PC-3 (cell line): ENCODE results near the gene TMEM87B. TPM values are rescaled to one million over a fixed set of nuclear protein-coding genes. Genes with fewer than 3 reads are reported as not detected.

Source experiments
- ATAC-seq: fragments of 200-7000 bp; cut with Tn5 transposase; 2 replicates; pipeline ENCODE4 v1.9.1; 2020; ENCODE audit warnings: mild to moderate bottlenecking, moderate library complexity
- BruUV-seq: library from RNA; stranded (reverse); fragments of 400-500 nt; replicated peaks from 2 replicates; lab custom pipeline; 2021; lab: Mats Ljungman, UMichigan
- CTCF ChIA-PET: fragments of 300-600 bp; sonication (Branson Sonifier 250); formaldehyde crosslinking; loops from one replicate; lab custom pipeline; 2022; ENCODE audit warnings: antibody characterized with exemption; lab: Charles Lee
- POLR2A ChIA-PET: fragments of 300-600 bp; sonication (Branson Sonifier 250); formaldehyde crosslinking; loops from one replicate; lab custom pipeline; 2022; ENCODE audit warnings: antibody characterized with exemption; ENCODE audit not compliant: unreplicated experiment; lab: Charles Lee
- DNase-seq: peaks from one replicate; pipeline ENCODE4 v3.0.0-alpha.2; 2015
- H2AFZ ChIP-seq: fragments of 300-600 bp; sonication (generic); 2 replicates; pipeline ENCODE4 v1.6.0; 2016; ENCODE audit warnings: antibody characterized with exemption, low read length
- H3F3A ChIP-seq: fragments of 300-600 bp; sonication (generic); one replicate; pipeline ENCODE4 v1.6.0; 2017; ENCODE audit warnings: antibody characterized with exemption, low read length, control low read depth, mild to moderate bottlenecking; ENCODE audit not compliant: unreplicated experiment
- H3K27ac ChIP-seq: fragments of 300-600 bp; sonication (generic); 2 replicates; pipeline ENCODE4 v1.5.1; 2016; ENCODE audit warnings: mild to moderate bottlenecking, low read length
- H3K27me3 ChIP-seq: fragments of 300-600 bp; sonication (generic); 2 replicates; pipeline ENCODE4 v1.6.1; 2016; ENCODE audit warnings: low read length, mixed read lengths
- H3K36me3 ChIP-seq: fragments of 300-600 bp; sonication (generic); 2 replicates; pipeline ENCODE4 v1.6.1; 2016; ENCODE audit warnings: low read depth, mixed run types, low read length, mixed read lengths
- H3K4me1 ChIP-seq: fragments of 300-600 bp; sonication (generic); 2 replicates; pipeline ENCODE4 v1.5.1; 2016; ENCODE audit warnings: low read length; ENCODE audit not compliant: insufficient read depth
- H3K4me2 ChIP-seq: fragments of 300-600 bp; sonication (generic); 2 replicates; pipeline ENCODE4 v1.6.0; 2016; ENCODE audit warnings: low read length
- H3K4me3 ChIP-seq: fragments of 300-600 bp; sonication (generic); 2 replicates; pipeline ENCODE4 v1.5.1; 2016; ENCODE audit warnings: mild to moderate bottlenecking, low read length, mixed read lengths
- H3K79me2 ChIP-seq: fragments of 300-600 bp; sonication (generic); 2 replicates; pipeline ENCODE4 v1.6.1; 2017; ENCODE audit warnings: low read length, mixed read lengths
- H3K9ac ChIP-seq: fragments of 300-600 bp; sonication (generic); 2 replicates; pipeline ENCODE4 v1.6.0; 2016; ENCODE audit warnings: mild to moderate bottlenecking, low read length
- H3K9me2 ChIP-seq: fragments of 300-600 bp; sonication (generic); replicated peaks from 2 replicates; pipeline ENCODE4 v1.6.1; 2016; ENCODE audit warnings: mixed run types, low read length, mixed read lengths
- H3K9me3 ChIP-seq: fragments of 300-600 bp; sonication (generic); 2 replicates; pipeline ENCODE4 v1.6.1; 2016; ENCODE audit warnings: low read length, mixed read lengths
- H4K20me1 ChIP-seq: fragments of 300-600 bp; sonication (generic); 2 replicates; pipeline ENCODE4 v1.6.1; 2016; ENCODE audit warnings: low read length, mixed read lengths
- EZH2 ChIP-seq: fragments of 300-600 bp; sonication (generic); IDR thresholded peaks from one replicate; pipeline ENCODE4 v1.6.1; 2017; ENCODE audit warnings: antibody characterized with exemption, mild to moderate bottlenecking, low read length; ENCODE audit not compliant: unreplicated experiment
- EZH2phosphoT487 ChIP-seq: fragments of 300-600 bp; sonication (generic); IDR thresholded peaks from 2 replicates; pipeline ENCODE4 v1.6.1; 2018; ENCODE audit warnings: mild to moderate bottlenecking, antibody characterized with exemption, low read length, borderline replicate concordance
- intact Hi-C: fragments of 100-400 bp; cut with micrococcal nuclease; formaldehyde crosslinking; loops from 2 replicates; pipeline ENCODE4 v1.9.0; 2023
- total RNA-seq: library from RNA; depleted of rRNA; stranded (reverse); fragments of >200 nt; gene quantifications from 2 replicates; pipeline ENCODE4 v1.2.3, GENCODE V29; 2014
- TF ChIP-seq, protein P1 (sequence below): fragments of 300-600 bp; sonication (generic); conservative IDR thresholded peaks from 2 replicates; pipeline ENCODE4 v1.5.1; 2017; ENCODE audit warnings: antibody characterized with exemption, low read depth, mild to moderate bottlenecking, low read length

The TMEM87B gene
- total RNA-seq, 1 experiment from 2014 or later, result 11.2 TPM

GRCh38 chr2:112077814-112078213 is 22.7 kb downstream of the TMEM87B start:
- peaks cover 16% of the 10 kb centered on the region for H3K79me2 ChIP-seq
- BruUV-seq, result no TSS peak
- no peak for ATAC-seq
- H3K9me2 ChIP-seq, result no peaks in the 10 kb centered on the region
- DNase-seq, result peak; percentile 8
- ChIA-PET POLR2A (no interaction called here), CTCF (no interaction called here)
- no peaks in the 10 kb centered on the region for H3K9me3 ChIP-seq
- no peak overlapping the region for H2AFZ ChIP-seq
- no peaks in the 10 kb centered on the region for H4K20me1 ChIP-seq
- intact Hi-C loops, result no loop called here
- TF ChIP-seq EZH2phosphoT487 (no peak), EZH2 (no peak)
- TF ChIP-seq, protein P1, sequence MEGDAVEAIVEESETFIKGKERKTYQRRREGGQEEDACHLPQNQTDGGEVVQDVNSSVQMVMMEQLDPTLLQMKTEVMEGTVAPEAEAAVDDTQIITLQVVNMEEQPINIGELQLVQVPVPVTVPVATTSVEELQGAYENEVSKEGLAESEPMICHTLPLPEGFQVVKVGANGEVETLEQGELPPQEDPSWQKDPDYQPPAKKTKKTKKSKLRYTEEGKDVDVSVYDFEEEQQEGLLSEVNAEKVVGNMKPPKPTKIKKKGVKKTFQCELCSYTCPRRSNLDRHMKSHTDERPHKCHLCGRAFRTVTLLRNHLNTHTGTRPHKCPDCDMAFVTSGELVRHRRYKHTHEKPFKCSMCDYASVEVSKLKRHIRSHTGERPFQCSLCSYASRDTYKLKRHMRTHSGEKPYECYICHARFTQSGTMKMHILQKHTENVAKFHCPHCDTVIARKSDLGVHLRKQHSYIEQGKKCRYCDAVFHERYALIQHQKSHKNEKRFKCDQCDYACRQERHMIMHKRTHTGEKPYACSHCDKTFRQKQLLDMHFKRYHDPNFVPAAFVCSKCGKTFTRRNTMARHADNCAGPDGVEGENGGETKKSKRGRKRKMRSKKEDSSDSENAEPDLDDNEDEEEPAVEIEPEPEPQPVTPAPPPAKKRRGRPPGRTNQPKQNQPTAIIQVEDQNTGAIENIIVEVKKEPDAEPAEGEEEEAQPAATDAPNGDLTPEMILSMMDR, result no peak
- peaks cover 27% of the 10 kb centered on the region for H3K36me3 ChIP-seq
- H3K27ac ChIP-seq, result no peak overlapping the region
- H3K4me2 ChIP-seq, result no peak overlapping the region
- H3K9ac ChIP-seq, result no peak overlapping the region
- H3K4me3 ChIP-seq, result no peak overlapping the region
- no peaks in the 10 kb centered on the region for H3K27me3 ChIP-seq
- peaks cover 31% of the 10 kb centered on the region for H3K4me1 ChIP-seq
- no peaks in the 10 kb centered on the region for H3F3A ChIP-seq

- H3K4me1 ChIP-seq, result peaks cover 5% of the 10 kb centered on the region; the same call in 1 of the 2 replicates
- DNase-seq (no peak), ATAC-seq (no peak)
- H4K20me1 ChIP-seq, result no peaks in the 10 kb centered on the region
- no TSS peak for BruUV-seq
- no peak overlapping the region for H3K27ac ChIP-seq
- ChIA-PET CTCF (no interaction called here), POLR2A (no interaction called here)
- no peak overlapping the region for H3K9ac ChIP-seq
- H3K36me3 ChIP-seq, result peaks cover 26% of the 10 kb centered on the region; the same call in 1 of the 2 replicates
- H3K4me3 ChIP-seq, result no peak overlapping the region
- no peaks in the 10 kb centered on the region for H3K9me2 ChIP-seq
- intact Hi-C loops, result no loop called here
- H3F3A ChIP-seq, result no peaks in the 10 kb centered on the region
- no peak overlapping the region for H2AFZ ChIP-seq
- no peak overlapping the region for H3K4me2 ChIP-seq
- no peaks in the 10 kb centered on the region for H3K79me2 ChIP-seq
- H3K9me3 ChIP-seq, result no peaks in the 10 kb centered on the region
- H3K27me3 ChIP-seq, result no peaks in the 10 kb centered on the region
- no peak for TF ChIP-seq EZH2
- TF ChIP-seq, protein P1, result no peak
- TF ChIP-seq EZH2phosphoT487, result no peak
These were observed 26.2 kb downstream of the TMEM87B start for GRCh38 chr2:112081262-112081661.

DNA sequence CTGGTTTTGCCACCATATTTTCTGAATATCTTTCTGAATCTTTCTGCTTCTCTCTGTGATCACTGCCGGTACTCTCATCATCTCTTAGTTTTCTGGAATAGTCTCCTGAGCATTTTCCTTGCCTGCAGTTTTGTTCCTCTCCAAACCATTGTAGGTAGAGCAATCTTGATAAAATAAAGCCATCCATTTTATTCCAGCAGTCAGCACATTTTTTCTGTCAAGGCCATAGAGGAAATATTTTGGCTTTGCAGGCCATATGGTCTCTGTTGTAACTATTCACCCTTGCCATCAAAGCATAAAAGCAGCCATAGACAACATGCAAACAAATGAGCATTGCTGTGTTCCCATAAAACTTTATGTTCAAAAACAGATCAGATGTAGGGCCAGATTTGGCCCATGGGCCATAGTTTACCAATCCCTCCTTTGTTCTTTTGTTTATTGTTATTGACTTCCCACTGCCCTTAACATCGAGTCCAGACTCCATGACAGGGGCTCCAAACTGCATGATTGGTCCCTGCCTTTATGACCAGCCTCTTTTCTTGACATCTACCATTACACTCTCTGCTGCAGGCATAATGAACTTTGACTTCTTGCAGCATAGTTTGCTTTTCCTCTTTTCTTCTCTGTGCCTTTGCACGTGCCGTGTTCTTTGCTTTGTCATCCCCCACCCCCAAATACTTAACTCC is 29.8 kb downstream of the TMEM87B start:
- H2AFZ ChIP-seq, result no peak overlapping the region
- H3K9me3 ChIP-seq, result no peaks in the 10 kb centered on the region
- no peaks in the 10 kb centered on the region for H3K27me3 ChIP-seq
- no peaks in the 10 kb centered on the region for H3K79me2 ChIP-seq
- no peak for ATAC-seq
- H3K4me3 ChIP-seq, result no peak overlapping the region
- no peaks in the 10 kb centered on the region for H4K20me1 ChIP-seq
- H3K9me2 ChIP-seq, result no peaks in the 10 kb centered on the region
- no peak overlapping the region for H3K4me2 ChIP-seq
- DNase-seq, result no peak
- intact Hi-C loops, result no loop called here
- H3K9ac ChIP-seq, result no peak overlapping the region
- no TSS peak for BruUV-seq
- ChIA-PET CTCF (interaction anchor here (0.6 kb wide), 1 partner anchor 349 kb away, joined by 3 read pairs; the partner anchor contains the start of gene RGPD8), POLR2A (no interaction called here)
- no peaks in the 10 kb centered on the region for H3F3A ChIP-seq
- H3K36me3 ChIP-seq, result peaks cover 33% of the 10 kb centered on the region
- TF ChIP-seq EZH2phosphoT487 (no peak), EZH2 (no peak)
- TF ChIP-seq, protein P1, result no peak
- no peak overlapping the region for H3K27ac ChIP-seq
- no peaks in the 10 kb centered on the region for H3K4me1 ChIP-seq
